Measurements from ENCODE around the gene RNU6-7. TPM values are rescaled to one million over a fixed set of nuclear protein-coding genes. Genes with fewer than 3 reads are reported as not detected.

Gene RNU6-7
- total and polyA plus RNA-seq, 2 of the 13 experiments (the other 11 are each of a cell fraction or from before 2014, with no cell fraction given), result under 0.01 TPM; not detected in 1

DNA sequence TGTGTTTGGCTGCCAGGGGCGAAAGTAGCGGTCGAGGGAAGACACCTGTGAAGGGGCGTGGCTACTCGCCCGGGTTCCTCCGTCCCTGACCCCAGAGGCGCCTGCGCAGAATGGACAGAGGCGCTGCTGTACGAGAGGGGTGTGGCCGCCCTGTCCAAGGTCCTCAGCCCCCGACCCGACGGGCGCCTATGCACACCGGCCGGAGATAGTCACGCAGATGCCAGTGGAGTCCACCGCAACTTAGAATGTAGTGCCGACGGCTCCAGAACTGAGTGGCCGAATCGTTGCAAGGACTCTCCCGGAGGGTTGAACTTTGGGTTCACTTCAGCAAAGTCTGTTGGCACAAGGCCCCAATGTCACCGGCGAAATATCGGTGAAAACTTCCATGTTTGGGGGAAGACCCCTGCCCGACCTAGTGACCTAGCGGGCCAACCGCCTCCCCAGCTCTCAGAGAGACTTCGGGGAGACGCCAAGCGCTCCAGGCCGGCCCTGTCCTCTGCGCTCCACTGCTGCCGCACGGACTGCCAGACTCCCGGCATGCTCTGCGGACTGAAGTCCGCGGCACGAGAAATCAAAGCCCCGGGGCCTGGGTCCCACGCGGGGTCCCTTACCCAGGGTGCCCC is 541 bp upstream of the RNU6-7 start (continued):
- TF ChIP-seq, protein P1, sequence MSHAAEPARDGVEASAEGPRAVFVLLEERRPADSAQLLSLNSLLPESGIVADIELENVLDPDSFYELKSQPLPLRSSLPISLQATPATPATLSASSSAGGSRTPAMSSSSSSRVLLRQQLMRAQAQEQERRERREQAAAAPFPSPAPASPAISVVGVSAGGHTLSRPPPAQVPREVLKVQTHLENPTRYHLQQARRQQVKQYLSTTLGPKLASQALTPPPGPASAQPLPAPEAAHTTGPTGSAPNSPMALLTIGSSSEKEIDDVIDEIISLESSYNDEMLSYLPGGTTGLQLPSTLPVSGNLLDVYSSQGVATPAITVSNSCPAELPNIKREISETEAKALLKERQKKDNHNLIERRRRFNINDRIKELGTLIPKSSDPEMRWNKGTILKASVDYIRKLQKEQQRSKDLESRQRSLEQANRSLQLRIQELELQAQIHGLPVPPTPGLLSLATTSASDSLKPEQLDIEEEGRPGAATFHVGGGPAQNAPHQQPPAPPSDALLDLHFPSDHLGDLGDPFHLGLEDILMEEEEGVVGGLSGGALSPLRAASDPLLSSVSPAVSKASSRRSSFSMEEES (CRISPR knock-in tag; IDR thresholded peaks at IDR 0.05), result peak; percentile 74
- TF ChIP-seq ZNF605 (CRISPR knock-in tag; IDR thresholded peaks at IDR 0.05), result peak; percentile 99
- TF ChIP-seq ZNF737 (CRISPR knock-in tag; IDR thresholded peaks at IDR 0.05; ENCODE audit: borderline replicate concordance), result peak; percentile 96; the same call in 1 of the 2 replicates
- peak; percentile 89; the same call in 1 of the 2 replicates for TF ChIP-seq ZNF619 (CRISPR knock-in tag; IDR thresholded peaks at IDR 0.05)
- TF ChIP-seq, protein P2, sequence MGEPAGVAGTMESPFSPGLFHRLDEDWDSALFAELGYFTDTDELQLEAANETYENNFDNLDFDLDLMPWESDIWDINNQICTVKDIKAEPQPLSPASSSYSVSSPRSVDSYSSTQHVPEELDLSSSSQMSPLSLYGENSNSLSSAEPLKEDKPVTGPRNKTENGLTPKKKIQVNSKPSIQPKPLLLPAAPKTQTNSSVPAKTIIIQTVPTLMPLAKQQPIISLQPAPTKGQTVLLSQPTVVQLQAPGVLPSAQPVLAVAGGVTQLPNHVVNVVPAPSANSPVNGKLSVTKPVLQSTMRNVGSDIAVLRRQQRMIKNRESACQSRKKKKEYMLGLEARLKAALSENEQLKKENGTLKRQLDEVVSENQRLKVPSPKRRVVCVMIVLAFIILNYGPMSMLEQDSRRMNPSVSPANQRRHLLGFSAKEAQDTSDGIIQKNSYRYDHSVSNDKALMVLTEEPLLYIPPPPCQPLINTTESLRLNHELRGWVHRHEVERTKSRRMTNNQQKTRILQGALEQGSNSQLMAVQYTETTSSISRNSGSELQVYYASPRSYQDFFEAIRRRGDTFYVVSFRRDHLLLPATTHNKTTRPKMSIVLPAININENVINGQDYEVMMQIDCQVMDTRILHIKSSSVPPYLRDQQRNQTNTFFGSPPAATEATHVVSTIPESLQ (CRISPR knock-in tag; conservative IDR thresholded peaks at IDR 0.05), result peak; percentile 92
- no peak; the same call in 1 of the 2 replicates for TF ChIP-seq ELF4 (CRISPR knock-in tag; IDR thresholded peaks at IDR 0.05; ENCODE audit: borderline replicate concordance)
- no peak for TF ChIP-seq PRPF4 (IDR thresholded peaks at IDR 0.05; ENCODE audit: low read depth, low read length, poor library complexity, severe bottlenecking)
- TF ChIP-seq XBP1 (CRISPR knock-in tag; IDR thresholded peaks at IDR 0.05), result no peak
- TF ChIP-seq MIER2 (CRISPR knock-in tag; IDR thresholded peaks at IDR 0.05), result peak; percentile 92
- TF ChIP-seq, protein P3, sequence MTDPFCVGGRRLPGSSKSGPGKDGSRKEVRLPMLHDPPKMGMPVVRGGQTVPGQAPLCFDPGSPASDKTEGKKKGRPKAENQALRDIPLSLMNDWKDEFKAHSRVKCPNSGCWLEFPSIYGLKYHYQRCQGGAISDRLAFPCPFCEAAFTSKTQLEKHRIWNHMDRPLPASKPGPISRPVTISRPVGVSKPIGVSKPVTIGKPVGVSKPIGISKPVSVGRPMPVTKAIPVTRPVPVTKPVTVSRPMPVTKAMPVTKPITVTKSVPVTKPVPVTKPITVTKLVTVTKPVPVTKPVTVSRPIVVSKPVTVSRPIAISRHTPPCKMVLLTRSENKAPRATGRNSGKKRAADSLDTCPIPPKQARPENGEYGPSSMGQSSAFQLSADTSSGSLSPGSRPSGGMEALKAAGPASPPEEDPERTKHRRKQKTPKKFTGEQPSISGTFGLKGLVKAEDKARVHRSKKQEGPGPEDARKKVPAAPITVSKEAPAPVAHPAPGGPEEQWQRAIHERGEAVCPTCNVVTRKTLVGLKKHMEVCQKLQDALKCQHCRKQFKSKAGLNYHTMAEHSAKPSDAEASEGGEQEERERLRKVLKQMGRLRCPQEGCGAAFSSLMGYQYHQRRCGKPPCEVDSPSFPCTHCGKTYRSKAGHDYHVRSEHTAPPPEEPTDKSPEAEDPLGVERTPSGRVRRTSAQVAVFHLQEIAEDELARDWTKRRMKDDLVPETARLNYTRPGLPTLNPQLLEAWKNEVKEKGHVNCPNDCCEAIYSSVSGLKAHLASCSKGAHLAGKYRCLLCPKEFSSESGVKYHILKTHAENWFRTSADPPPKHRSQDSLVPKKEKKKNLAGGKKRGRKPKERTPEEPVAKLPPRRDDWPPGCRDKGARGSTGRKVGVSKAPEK (CRISPR knock-in tag; IDR thresholded peaks at IDR 0.05; ENCODE audit: borderline replicate concordance), result peak; percentile 29
- TF ChIP-seq, protein P4, sequence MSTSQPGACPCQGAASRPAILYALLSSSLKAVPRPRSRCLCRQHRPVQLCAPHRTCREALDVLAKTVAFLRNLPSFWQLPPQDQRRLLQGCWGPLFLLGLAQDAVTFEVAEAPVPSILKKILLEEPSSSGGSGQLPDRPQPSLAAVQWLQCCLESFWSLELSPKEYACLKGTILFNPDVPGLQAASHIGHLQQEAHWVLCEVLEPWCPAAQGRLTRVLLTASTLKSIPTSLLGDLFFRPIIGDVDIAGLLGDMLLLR (CRISPR knock-in tag; IDR thresholded peaks at IDR 0.05), result no peak
- TF ChIP-seq CCAR2 (optimal IDR thresholded peaks at IDR 0.05; ENCODE audit: low read depth, low read length), result no peak
- TF ChIP-seq ZNF296 (CRISPR knock-in tag; conservative IDR thresholded peaks at IDR 0.05), result no peak
- no peak for TF ChIP-seq ZNF672 (CRISPR knock-in tag; IDR thresholded peaks at IDR 0.05)
- TF ChIP-seq KLF12 (CRISPR knock-in tag; IDR thresholded peaks at IDR 0.05; ENCODE audit: borderline replicate concordance), result peak; percentile 99
- peak; percentile 97; the same call in 1 of the 2 replicates for TF ChIP-seq SIN3A (IDR thresholded peaks at IDR 0.05; ENCODE audit: borderline replicate concordance, low read depth, low read length)
- no peak for TF ChIP-seq ZFP82 (CRISPR knock-in tag; IDR thresholded peaks at IDR 0.05; ENCODE audit: borderline replicate concordance)
- TF ChIP-seq, protein P5, sequence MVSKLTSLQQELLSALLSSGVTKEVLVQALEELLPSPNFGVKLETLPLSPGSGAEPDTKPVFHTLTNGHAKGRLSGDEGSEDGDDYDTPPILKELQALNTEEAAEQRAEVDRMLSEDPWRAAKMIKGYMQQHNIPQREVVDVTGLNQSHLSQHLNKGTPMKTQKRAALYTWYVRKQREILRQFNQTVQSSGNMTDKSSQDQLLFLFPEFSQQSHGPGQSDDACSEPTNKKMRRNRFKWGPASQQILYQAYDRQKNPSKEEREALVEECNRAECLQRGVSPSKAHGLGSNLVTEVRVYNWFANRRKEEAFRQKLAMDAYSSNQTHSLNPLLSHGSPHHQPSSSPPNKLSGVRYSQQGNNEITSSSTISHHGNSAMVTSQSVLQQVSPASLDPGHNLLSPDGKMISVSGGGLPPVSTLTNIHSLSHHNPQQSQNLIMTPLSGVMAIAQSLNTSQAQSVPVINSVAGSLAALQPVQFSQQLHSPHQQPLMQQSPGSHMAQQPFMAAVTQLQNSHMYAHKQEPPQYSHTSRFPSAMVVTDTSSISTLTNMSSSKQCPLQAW (CRISPR knock-in tag; IDR thresholded peaks at IDR 0.05), result peak; percentile 97
- peak; percentile 99 for TF ChIP-seq ZNF839 (CRISPR knock-in tag; IDR thresholded peaks at IDR 0.05; ENCODE audit: borderline replicate concordance)
- peak; percentile 57 for TF ChIP-seq ELF1 (CRISPR knock-in tag; IDR thresholded peaks at IDR 0.05)
- TF ChIP-seq ZNF468 (CRISPR knock-in tag; IDR thresholded peaks at IDR 0.05), result no peak
- TF ChIP-seq ZFP1 (CRISPR knock-in tag; IDR thresholded peaks at IDR 0.05), result peak; percentile 63; the same call in 1 of the 2 replicates
